HUES64 (cell line): ENCODE measurements around the gene ASB16.

Experiments
- H3K27ac ChIP-seq: 2 replicates; pipeline ENCODE4 v1.7.0; 2013; ENCODE audit warnings: low read depth, low read length, inconsistent platforms
- H3K27me3 ChIP-seq: 2 replicates; pipeline ENCODE4 v1.6.1; 2013; ENCODE audit warnings: mild to moderate bottlenecking, low read length; ENCODE audit not compliant: insufficient read depth
- H3K36me3 ChIP-seq: 2 replicates; pipeline ENCODE4 v1.6.1; 2013; ENCODE audit warnings: mild to moderate bottlenecking, low read length; ENCODE audit not compliant: insufficient read depth
- H3K4me1 ChIP-seq: 2 replicates; pipeline ENCODE4 v1.6.1; 2013; ENCODE audit warnings: mild to moderate bottlenecking, low read length, moderate library complexity; ENCODE audit not compliant: insufficient read depth
- H3K4me3 ChIP-seq: 2 replicates; pipeline ENCODE4 v1.5.1; 2013; ENCODE audit warnings: mild to moderate bottlenecking, low read length, moderate library complexity
- H3K9ac ChIP-seq: 2 replicates; pipeline ENCODE4 v1.6.1; 2013; ENCODE audit warnings: mild to moderate bottlenecking, low read depth, low read length
- H3K9me3 ChIP-seq: 2 replicates; pipeline ENCODE4 v1.6.1; 2013; ENCODE audit warnings: low read depth, low read length; ENCODE audit not compliant: insufficient read depth
- WGBS: fragments of 150-250, 120-280 bp; methylation state at CpG from one replicate; pipeline ENCODE4 v1.1.7; 2013; ENCODE audit warnings: missing lambda C conversion rate; 5-methylcytosine and 5-hydroxymethylcytosine counted together

ASB16 gene

GRCh38 chr17:44212507-44213402 lies 42.3 kb downstream of the ASB16 start:
- 93% methylated on average over 31 of the region's 31 CpGs for WGBS
- Histone ChIP-seq H3K4me1 (peaks cover 3% of the 10 kb centered on the region; the same call in 1 of the 2 replicates), H3K27me3 (no peaks in the 10 kb centered on the region), H3K27ac (no peak overlapping the region), H3K9me3 (no peaks in the 10 kb centered on the region), H3K4me3 (no peak overlapping the region), H3K9ac (no peak overlapping the region), H3K36me3 (peaks cover 82% of the 10 kb centered on the region)

DNA sequence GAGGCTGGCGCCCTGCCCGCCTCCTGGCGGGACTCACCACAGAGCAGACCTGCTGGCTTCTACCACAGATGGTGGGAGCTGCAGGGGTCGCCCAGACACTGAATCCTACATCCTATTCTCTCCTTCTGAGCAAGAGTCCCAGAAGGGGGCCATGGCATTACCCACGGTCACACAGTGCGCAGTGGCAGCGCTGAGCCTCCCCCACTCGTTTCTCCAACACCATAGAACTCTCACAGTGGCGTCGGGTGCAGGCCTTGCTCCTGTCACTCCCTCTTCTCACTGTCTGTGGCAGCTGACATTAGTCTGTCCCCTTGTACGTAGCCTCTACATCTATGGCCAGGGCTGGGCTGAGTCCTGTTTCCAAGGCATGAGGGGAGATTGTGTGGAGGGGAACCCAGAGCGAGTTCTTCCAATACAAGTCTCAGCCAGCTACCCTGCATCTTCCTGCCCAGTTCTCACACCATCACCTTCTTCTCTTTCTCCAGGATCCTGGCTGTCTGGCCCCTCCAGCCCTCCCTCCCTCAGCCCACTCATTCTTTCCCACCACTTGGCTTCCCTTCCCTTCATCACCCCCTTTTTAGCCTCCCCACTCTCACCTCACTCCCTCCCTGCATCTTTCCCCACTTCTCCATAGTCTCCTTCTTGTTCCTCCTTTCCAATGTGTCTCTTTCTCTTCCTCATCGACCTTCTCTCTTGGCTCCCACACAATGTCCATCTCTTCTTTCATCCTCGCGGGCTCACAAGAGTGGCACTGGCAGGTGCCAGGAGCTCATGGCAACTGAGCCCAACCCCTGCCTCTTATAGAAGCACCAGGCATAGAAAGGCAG lies 43.1 kb downstream of the ASB16 start:
- no peaks in the 10 kb centered on the region for H3K27me3 ChIP-seq
- H3K9ac ChIP-seq: no peak overlapping the region
- H3K4me1 ChIP-seq: peaks cover 5% of the 10 kb centered on the region; the same call in 1 of the 2 replicates
- 94% methylated on average over 15 of the region's 15 CpGs for WGBS
- no peak overlapping the region for H3K4me3 ChIP-seq
- H3K36me3 ChIP-seq: peaks cover 74% of the 10 kb centered on the region
- no peaks in the 10 kb centered on the region for H3K9me3 ChIP-seq
- H3K27ac ChIP-seq: no peak overlapping the region

- Histone ChIP-seq H3K27me3 (no peaks in the 10 kb centered on the region), H3K27ac (no peak overlapping the region), H3K9me3 (no peaks in the 10 kb centered on the region), H3K36me3 (peaks cover 68% of the 10 kb centered on the region), H3K4me3 (no peak overlapping the region), H3K9ac (no peak overlapping the region), H3K4me1 (peaks cover 5% of the 10 kb centered on the region; the same call in 1 of the 2 replicates)
- 97% methylated on average over 1 of the region's 1 CpG for WGBS
These were observed 43.7 kb downstream of the ASB16 start for GRCh38 chr17:44214230-44214494.

- peaks cover 61% of the 10 kb centered on the region for H3K36me3 ChIP-seq
- no peak overlapping the region for H3K9ac ChIP-seq
- H3K4me3 ChIP-seq: no peak overlapping the region
- H3K9me3 ChIP-seq: no peaks in the 10 kb centered on the region
- peaks cover 5% of the 10 kb centered on the region; the same call in 1 of the 2 replicates for H3K4me1 ChIP-seq
- 93% methylated on average over 6 of the region's 6 CpGs for WGBS
- H3K27me3 ChIP-seq: no peaks in the 10 kb centered on the region
- no peak overlapping the region for H3K27ac ChIP-seq
These were observed 44.4 kb downstream of the ASB16 start for GRCh38 chr17:44214896-44215295.

GRCh38 chr17:44216173-44216572 lies 45.7 kb downstream of the ASB16 start:
- Histone ChIP-seq H3K9ac (no peak overlapping the region), H3K36me3 (peaks cover 54% of the 10 kb centered on the region), H3K9me3 (no peaks in the 10 kb centered on the region), H3K4me3 (no peak overlapping the region), H3K27ac (no peak overlapping the region), H3K4me1 (peaks cover 5% of the 10 kb centered on the region; the same call in 1 of the 2 replicates), H3K27me3 (no peaks in the 10 kb centered on the region)
- 90% methylated on average over 4 of the region's 5 CpGs for WGBS

- no peak overlapping the region for H3K9ac ChIP-seq
These were observed 46.2 kb downstream of the ASB16 start for GRCh38 chr17:44216694-44217093.

DNA sequence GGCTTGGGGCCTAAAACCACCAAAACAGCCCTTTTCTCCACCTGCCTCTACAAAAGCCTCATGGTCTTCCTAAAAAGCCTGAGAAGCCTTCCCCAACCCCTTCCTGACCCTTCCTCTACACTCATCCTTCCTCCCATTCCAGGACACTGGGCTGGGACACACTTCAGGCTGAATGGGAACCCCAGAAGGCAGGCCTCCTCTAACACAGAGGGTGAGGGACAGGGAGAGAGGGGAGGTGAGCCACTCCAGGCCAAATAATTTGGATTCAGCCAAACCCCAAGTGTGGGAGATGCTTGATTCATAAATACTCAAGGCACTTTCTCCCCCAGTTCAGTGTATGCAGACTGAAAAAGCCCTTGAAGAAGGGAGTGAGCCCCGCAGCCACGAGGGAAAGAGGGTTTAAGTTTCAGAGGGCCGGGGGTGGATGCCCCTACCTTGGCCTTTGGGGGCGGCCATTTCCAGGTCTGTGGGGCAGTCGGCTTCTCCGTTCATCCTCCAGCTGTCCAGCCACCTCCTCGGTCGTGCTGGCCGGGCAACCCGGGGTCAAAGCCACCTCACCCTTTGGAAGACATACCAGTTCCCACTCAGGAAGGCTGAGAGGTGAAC lies 47.3 kb downstream of the ASB16 start:
- 20% methylated on average over 10 of the region's 10 CpGs for WGBS
- H3K9me3 ChIP-seq: no peaks in the 10 kb centered on the region
- peak overlapping the region; percentile 82 for H3K4me3 ChIP-seq
- H3K9ac ChIP-seq: peak overlapping the region; percentile 85
- H3K4me1 ChIP-seq: peaks cover 9% of the 10 kb centered on the region
- peak overlapping the region; percentile 97 for H3K27ac ChIP-seq
- H3K27me3 ChIP-seq: no peaks in the 10 kb centered on the region; the same call in 1 of the 2 replicates
- peaks cover 44% of the 10 kb centered on the region for H3K36me3 ChIP-seq

More at GRCh38 chr17:44216694-44217093, 46.2 kb downstream of the ASB16 start:
- no peak overlapping the region for H3K27ac ChIP-seq
- no peaks in the 10 kb centered on the region for H3K9me3 ChIP-seq
- H3K4me3 ChIP-seq: no peak overlapping the region
- peaks cover 49% of the 10 kb centered on the region for H3K36me3 ChIP-seq
- WGBS: 91% methylated on average over 5 of the region's 5 CpGs
- H3K4me1 ChIP-seq: peaks cover 5% of the 10 kb centered on the region; the same call in 1 of the 2 replicates
- no peaks in the 10 kb centered on the region for H3K27me3 ChIP-seq

DNA sequence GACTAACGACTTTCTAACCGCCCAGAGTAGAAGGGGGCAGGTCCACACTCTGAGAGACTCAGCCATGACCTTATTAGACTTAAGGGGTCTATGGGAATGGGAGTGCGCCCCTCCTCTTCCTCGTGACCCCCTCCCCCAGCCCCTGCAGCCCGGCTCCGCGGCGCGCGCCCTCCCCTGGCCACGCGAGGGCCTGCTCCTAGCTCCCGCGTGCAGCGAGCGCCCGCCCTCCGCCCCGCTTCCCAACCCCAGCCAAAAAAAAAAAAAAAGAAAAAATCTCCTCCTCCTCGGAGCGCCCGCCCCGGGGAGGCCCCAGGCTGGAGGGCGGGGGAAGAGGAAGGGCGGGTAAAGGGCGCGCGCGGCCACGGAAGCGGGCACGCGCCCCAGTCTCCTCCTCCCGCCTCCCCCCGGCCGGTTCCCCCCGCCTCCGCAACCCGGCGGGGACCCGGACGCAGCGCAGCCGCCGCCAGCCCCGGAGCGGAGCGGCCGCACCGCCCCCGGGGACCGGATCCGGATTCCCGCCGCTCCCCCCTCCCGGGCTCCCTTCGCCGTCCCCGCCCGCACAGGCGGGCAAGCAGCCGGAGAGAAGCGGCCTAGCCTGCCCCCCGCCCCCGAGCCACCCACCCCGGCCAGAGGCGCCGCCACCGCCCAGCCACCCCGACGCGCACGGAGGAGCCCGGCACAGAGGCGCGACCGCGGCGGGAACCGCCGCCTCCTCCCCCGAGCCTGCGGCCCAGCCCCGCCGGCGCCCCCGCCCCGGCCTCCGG lies 48.0 kb downstream of the ASB16 start:
- Histone ChIP-seq H3K4me1 (peaks cover 12% of the 10 kb centered on the region), H3K27me3 (no peaks in the 10 kb centered on the region; the same call in 1 of the 2 replicates), H3K9ac (peak overlapping the region; percentile 98), H3K4me3 (peak overlapping the region; percentile 82), H3K27ac (peak overlapping the region; percentile 97), H3K9me3 (no peaks in the 10 kb centered on the region), H3K36me3 (peaks cover 38% of the 10 kb centered on the region)
- under 1% methylated on average over 69 of the region's 89 CpGs for WGBS

DNA sequence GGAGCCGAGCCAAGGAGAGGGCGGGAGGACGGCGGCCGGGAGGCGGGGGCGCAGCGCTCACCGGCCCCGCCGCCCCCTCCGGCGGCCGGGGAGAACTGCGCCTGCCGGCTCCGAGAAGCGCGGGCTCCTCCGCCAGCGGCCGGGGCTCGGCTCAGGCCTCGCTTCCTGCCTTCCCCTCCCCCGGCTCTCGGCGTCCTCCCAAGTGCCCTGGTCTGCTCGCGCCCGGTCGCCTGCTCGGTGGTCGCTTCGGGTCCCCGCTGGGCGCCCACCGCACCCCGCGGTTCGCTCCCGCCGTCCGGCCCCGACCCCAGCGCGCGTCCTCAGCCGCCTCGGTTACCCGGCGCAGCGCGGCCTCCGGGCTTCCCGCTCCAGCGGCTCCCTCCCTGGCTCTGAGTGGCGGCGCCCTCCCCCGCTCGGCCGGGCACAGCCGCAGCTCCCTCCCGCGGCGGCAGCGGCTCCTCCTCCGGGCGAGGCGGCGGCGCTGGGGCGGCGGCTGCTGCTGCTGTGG lies 48.7 kb downstream of the ASB16 start:
- H3K36me3 ChIP-seq: peaks cover 31% of the 10 kb centered on the region
- WGBS: under 1% methylated on average over 73 of the region's 73 CpGs

GRCh38 chr17:44219616-44220212 lies 49.2 kb downstream of the ASB16 start, which contains the start of gene UBTF:
UBTF (minus strand) TSS chr17:44219675; CDS start chr17:44218229, 1,446 bp downstream.
- peak within 1 kb of the TSS; percentile 98 for H3K9ac ChIP-seq
- peak within 1 kb of the TSS; percentile 97 for H3K27ac ChIP-seq
- under 1% methylated on average over 55 of the region's 76 CpGs for WGBS
- H3K36me3 ChIP-seq: peaks cover 26% of the 10 kb centered on the region
- H3K4me1 ChIP-seq: peaks cover 12% of the 10 kb centered on the region
- H3K9me3 ChIP-seq: no peaks in the 10 kb centered on the region
- H3K4me3 ChIP-seq: peak within 1 kb of the TSS; percentile 82
- H3K27me3 ChIP-seq: no peaks in the 10 kb centered on the region; the same call in 1 of the 2 replicates

More for the DNA sequence above, 48.7 kb downstream of the ASB16 start:
- H3K27ac ChIP-seq: peak overlapping the region; percentile 97
- H3K4me1 ChIP-seq: peaks cover 12% of the 10 kb centered on the region
- H3K9me3 ChIP-seq: no peaks in the 10 kb centered on the region
- peak overlapping the region; percentile 82 for H3K4me3 ChIP-seq
- peak overlapping the region; percentile 98 for H3K9ac ChIP-seq
- no peaks in the 10 kb centered on the region; the same call in 1 of the 2 replicates for H3K27me3 ChIP-seq
